ENCODE results near the gene SEC22C. TPM values are rescaled to one million over a fixed set of nuclear protein-coding genes. Genes with fewer than 3 reads are reported as not detected.
A peak's percentile ranks its signal among the peaks of the same experiment; 100 is the strongest.

SEC22C gene
- polyA plus RNA-seq, 1 of the 3 experiments (the other 2 are of a cell fraction), result 28.5 TPM

DNA sequence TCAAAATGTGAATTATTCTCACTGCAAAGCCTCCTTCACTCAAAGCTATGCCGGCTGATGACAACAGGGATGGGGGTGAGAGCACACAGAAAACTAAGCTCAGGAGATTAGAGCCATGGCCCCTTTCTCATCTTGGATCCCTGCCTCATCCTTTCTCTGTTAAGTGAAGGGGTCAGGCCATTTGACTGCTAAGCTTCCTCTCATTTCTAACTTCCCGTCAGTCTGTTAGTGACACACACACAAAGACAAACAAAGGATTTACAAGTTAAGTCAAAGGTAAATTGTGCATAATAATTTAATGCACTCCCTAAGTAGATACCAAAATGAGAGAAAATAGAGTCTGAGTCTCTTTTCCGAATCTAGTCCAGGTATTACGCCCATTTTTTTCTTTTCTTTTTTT lies 10.0 kb upstream of the SEC22C start:
- H3K27ac ChIP-seq (ENCODE audit: low read depth in 2 of 2, low read length in 1 of 2), result no peak overlapping the region; a peak in 1 of 4 replicates
- H3K9ac ChIP-seq, result peak overlapping the region; percentile 74; the same call in 1 of the 2 replicates
- ChIA-PET POLR2A (interaction anchor here (0.6 to 2.4 kb wide), 3 partner anchors 9 to 69 kb away, joined by 3 to 16 read pairs (median 4); partner anchors contain the start of gene NKTR), CTCF (interaction anchor here (0.9 to 1.5 kb wide), 3 partner anchors 10 to 153 kb away, joined by 3 to 5 read pairs (median 4); partner anchors contain the start of gene SEC22C)
- H3K4me3 ChIP-seq (ENCODE audit: low read depth in 2 of 2, low read length in 1 of 2), result peak overlapping the region; percentile 50 to 79
- DNase-seq, result no peak
- peaks cover 12% of the 10 kb centered on the region for H3F3A ChIP-seq (replicated peaks; ENCODE audit: insufficient read depth)
- no peak overlapping the region for H2AFZ ChIP-seq (ENCODE audit: low read depth)
- H3K4me1 ChIP-seq (ENCODE audit: control insufficient read depth in 1 of 2, insufficient read depth in 2 of 2, low read depth in 1 of 2, low read length in 1 of 2), result peaks cover 0 to 11% of the 10 kb centered on the region in 2 experiments; a peak in 1 of 4 replicates
- H3K27me3 ChIP-seq (ENCODE audit: insufficient read depth), result no peaks in the 10 kb centered on the region
- TF ChIP-seq, protein P1, sequence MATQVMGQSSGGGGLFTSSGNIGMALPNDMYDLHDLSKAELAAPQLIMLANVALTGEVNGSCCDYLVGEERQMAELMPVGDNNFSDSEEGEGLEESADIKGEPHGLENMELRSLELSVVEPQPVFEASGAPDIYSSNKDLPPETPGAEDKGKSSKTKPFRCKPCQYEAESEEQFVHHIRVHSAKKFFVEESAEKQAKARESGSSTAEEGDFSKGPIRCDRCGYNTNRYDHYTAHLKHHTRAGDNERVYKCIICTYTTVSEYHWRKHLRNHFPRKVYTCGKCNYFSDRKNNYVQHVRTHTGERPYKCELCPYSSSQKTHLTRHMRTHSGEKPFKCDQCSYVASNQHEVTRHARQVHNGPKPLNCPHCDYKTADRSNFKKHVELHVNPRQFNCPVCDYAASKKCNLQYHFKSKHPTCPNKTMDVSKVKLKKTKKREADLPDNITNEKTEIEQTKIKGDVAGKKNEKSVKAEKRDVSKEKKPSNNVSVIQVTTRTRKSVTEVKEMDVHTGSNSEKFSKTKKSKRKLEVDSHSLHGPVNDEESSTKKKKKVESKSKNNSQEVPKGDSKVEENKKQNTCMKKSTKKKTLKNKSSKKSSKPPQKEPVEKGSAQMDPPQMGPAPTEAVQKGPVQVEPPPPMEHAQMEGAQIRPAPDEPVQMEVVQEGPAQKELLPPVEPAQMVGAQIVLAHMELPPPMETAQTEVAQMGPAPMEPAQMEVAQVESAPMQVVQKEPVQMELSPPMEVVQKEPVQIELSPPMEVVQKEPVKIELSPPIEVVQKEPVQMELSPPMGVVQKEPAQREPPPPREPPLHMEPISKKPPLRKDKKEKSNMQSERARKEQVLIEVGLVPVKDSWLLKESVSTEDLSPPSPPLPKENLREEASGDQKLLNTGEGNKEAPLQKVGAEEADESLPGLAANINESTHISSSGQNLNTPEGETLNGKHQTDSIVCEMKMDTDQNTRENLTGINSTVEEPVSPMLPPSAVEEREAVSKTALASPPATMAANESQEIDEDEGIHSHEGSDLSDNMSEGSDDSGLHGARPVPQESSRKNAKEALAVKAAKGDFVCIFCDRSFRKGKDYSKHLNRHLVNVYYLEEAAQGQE (IDR thresholded peaks at IDR 0.05; ENCODE audit: low read depth, low read length), result no peak
- TF ChIP-seq ELF1 (IDR thresholded peaks at IDR 0.05), result no peak
- TF ChIP-seq SMC3 (IDR thresholded peaks at IDR 0.05; ENCODE audit: low read depth, low read length), result no peak
- TF ChIP-seq EZH2phosphoT487 (IDR thresholded peaks at IDR 0.05; ENCODE audit: borderline replicate concordance, low read depth), result no peak
- TF ChIP-seq FOXJ3 (CRISPR knock-in tag; IDR thresholded peaks at IDR 0.05), result no peak
- no peak for TF ChIP-seq TAF1 (IDR thresholded peaks at IDR 0.05; ENCODE audit: borderline replicate concordance, low read depth, low read length)
- TF ChIP-seq, protein P2, sequence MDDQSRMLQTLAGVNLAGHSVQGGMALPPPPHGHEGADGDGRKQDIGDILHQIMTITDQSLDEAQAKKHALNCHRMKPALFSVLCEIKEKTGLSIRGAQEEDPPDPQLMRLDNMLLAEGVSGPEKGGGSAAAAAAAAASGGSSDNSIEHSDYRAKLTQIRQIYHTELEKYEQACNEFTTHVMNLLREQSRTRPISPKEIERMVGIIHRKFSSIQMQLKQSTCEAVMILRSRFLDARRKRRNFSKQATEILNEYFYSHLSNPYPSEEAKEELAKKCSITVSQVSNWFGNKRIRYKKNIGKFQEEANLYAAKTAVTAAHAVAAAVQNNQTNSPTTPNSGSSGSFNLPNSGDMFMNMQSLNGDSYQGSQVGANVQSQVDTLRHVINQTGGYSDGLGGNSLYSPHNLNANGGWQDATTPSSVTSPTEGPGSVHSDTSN (IDR thresholded peaks at IDR 0.05), result no peak
- TF ChIP-seq, protein P3, sequence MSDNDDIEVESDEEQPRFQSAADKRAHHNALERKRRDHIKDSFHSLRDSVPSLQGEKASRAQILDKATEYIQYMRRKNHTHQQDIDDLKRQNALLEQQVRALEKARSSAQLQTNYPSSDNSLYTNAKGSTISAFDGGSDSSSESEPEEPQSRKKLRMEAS (IDR thresholded peaks at IDR 0.05; ENCODE audit: low read depth), result no peak
- TF ChIP-seq RCOR1 (IDR thresholded peaks at IDR 0.05; ENCODE audit: low read length), result no peak
- TF ChIP-seq TEAD4 (IDR thresholded peaks at IDR 0.05; ENCODE audit: borderline replicate concordance, insufficient read depth), result no peak
- no peak for TF ChIP-seq JUND (IDR thresholded peaks at IDR 0.05)
- H3K9me3 ChIP-seq, result no peaks in the 10 kb centered on the region
- 69% methylated on average over 4 of the region's 4 CpGs for WGBS (ENCODE audit: low lambda C conversion rate)
- H3K79me2 ChIP-seq (ENCODE audit: insufficient read depth), result peaks cover 37% of the 10 kb centered on the region
- H4K20me1 ChIP-seq (ENCODE audit: insufficient read depth), result no peaks in the 10 kb centered on the region
- H3K9me2 ChIP-seq, result no peaks in the 10 kb centered on the region
- H3K4me2 ChIP-seq, result peak overlapping the region; percentile 91
- peaks cover 28 to 32% of the 10 kb centered on the region in 2 experiments for H3K36me3 ChIP-seq (replicated peaks in 1 of 2; ENCODE audit: control insufficient read depth in 1 of 2, insufficient read depth in 2 of 2, low read length in 1 of 2)

All from SK-N-SH (cell line).